GM18517 (cell line): ENCODE results near the gene ARHGAP15.

Experiments used
- ATAC-seq: cut with Tn5 transposase; IDR thresholded peaks from one replicate; pipeline ENCODE4 v1.9.1; 2021; ENCODE audit warnings: mild to moderate bottlenecking, moderate library complexity; ENCODE audit not compliant: unreplicated experiment

Gene ARHGAP15

DNA sequence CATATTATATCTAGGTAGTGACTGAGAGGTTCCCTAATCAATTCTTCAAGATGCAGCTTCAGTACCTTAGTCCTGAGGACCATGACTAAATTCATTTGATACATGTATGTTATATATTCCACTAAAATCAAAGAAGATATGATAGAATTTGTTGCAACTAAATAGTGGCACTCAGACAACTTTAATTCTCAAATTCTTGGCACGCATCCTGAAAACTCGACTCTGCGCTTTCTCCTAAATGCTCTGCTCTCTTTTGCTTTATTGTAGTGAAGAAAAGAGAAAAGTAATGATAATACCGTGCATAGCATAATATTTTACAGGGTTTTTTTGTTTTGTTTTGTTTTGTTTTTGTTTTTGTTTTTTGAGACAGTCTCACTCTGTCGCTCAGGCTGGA lies 475.3 kb downstream of the ARHGAP15 start:
- ATAC-seq: no peak

DNA sequence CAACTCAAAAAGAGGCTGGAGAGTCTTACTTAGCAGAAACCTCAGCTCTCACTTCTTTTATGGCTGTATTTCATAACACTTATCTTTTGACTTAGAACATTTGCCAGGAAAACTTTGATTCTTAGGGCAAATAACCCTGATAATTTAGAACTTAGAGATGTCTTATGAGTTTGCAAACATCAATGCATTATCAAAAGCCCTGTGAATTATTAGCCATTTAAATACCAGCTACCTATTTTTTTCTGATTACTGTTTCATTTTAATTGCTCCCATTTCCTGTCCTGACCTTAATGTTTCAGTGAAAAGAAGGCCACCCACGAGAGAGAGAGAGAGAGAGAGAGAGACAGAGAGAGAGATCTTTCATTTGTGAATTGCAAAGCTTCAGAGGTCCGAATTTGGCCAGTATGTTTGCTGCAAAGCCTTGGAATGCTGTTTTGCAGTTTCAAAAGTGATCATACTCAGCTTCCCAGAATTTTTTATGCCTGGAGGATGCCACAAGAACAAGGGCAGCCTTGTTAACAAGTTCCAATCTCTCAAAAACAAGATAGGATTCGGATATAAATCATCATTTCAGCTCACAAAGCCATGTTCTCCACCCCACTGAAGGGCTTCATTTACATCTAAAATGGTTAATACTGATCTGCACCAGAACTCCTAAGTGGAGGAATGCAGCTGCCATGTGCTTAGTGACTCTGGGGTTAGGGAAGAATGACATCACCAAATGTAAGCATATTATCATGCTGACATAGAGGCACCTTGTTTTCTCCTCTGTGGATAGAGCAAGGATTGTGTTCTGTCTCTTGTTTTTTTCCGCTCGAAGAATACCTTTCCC lies 478.2 kb downstream of the ARHGAP15 start:
- no peak for ATAC-seq

DNA sequence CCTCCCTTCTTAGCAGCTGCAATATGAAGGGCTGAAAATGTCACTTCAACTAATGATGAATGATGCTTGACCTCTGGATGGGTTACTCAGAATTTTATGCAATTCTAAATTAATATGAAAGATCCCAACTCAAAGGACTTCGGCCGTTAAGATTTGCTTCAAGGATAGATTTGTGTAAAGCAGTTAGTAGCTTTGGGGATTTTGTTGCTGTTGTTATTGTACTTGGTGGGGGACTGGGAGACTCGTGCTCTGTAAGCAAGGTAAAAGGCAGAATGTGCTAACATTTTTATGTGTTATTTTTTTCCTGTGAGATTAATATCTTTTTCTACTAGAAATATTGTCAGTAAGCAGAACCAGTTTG lies 478.8 kb downstream of the ARHGAP15 start:
- ATAC-seq: no peak

DNA sequence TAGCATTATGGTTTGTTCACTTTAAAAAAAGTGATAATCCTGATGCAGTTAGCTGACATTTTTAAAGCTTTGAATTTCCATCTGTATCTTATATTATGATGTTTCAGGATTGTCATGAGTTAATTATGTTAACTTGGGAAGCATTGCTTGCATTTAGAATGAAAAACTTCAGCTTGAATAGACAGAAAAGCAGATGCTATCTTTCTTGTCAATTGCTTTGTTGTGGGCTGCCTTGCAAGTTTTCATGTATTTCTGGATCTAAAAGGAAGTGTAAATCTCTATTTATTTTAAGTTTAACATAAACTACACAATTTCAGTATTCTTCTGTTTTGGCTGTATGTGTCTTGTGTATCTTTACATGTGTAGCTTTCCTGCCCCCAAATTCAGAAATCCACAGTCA lies 479.5 kb downstream of the ARHGAP15 start:
- no peak for ATAC-seq

DNA sequence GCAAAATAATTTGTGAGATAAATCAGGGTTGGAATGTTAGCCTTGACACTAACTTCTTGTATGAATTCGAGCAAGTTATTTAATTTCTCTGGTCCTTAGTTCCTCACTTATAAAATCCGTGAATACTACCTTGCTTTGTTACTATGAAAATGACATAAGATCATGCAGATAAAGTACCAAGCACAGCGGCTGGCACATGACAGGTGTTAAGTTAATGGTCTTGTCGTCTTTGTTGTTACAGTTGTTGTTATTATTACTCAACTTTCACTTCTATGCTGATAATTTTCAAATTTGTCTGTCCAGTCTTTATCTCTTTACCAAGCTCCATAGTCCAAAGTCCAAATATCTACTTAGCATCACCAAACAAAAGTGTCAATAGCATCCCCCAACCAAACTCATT lies 482.1 kb downstream of the ARHGAP15 start:
- no peak for ATAC-seq

DNA sequence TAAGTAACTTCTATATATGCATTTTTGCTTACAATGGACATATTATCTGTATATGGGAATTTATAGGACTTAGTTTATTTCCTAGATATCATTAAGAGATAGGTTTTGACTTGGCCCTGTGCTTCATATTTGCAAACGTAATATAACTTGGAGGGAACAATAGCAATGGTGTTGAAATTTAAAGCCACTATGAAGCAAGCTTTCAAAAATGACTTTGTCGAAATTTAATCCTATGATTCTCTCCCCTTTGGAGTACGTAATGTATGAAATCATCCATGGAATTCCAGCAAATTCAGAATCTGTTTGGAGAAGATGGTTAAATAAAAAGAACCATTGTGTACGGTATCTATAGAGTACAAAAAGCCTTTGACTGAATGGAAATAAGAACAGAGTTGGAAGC lies 486.3 kb downstream of the ARHGAP15 start:
- no peak for ATAC-seq

DNA sequence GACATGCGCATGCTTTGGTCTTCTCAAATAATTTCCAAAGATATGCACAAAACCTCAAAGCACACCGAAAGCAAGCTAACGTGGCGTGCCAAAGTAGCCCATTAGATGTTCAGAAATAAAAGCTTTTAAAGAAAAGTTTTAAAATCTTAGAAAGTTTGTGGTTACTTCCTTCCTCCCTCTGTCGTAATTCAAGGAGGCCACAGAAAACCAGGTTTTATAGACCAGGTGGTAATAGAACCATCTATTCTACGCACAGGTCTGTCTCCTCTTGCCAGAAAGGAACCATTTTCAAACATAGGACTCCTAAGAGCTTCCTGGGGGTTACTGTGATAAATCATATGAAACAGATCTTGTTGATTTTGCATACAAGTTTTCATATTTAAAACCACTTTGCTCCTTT lies 487.2 kb downstream of the ARHGAP15 start:
- no peak for ATAC-seq

DNA sequence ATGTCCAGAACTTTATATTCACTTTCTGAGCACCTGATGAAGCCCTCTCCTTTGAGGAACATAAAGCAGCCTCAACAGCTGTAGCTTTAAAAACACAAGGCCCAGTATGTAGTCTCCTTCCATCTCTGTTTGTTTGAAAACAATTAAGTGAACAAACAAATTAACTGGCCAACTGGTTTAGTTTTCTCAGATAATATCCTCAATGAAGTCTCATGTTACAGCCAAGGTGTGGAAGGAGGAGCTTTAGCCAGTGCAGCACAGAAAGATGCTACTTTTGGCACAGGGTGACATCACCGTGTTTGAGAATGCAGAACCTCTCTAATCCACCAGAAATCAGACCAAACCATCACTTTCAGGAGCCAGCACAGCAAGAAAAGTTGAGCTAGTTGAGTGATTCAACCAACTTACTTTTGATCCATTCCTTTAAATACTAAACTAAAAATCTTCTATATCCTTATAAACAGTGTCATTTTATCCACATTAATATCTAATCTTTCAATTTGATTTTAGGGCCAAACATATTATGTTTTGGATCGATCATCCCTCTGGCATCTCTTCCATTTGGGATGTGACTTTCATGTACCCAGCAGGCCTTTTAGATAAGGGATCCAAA lies 488.7 kb downstream of the ARHGAP15 start:
- ATAC-seq: no peak

DNA sequence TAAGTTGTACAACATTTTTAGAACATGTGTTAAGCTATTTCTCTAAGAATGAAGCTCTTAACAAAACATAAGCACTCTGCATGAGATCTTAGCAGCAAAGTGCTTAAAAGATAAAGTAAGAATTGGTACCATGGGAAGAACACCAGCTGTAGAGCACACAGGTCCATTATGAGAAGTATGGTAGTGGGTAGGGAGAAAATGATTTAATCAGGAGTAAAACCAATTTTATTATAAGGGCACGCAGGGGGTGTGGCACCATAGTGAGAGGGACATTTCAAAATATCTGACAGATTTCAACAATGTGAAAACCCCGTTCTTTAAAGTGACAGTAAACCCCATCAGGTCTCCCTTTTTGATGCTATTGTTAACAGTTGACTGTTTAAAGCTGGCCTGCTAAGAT lies 492.9 kb downstream of the ARHGAP15 start:
- ATAC-seq: no peak

DNA sequence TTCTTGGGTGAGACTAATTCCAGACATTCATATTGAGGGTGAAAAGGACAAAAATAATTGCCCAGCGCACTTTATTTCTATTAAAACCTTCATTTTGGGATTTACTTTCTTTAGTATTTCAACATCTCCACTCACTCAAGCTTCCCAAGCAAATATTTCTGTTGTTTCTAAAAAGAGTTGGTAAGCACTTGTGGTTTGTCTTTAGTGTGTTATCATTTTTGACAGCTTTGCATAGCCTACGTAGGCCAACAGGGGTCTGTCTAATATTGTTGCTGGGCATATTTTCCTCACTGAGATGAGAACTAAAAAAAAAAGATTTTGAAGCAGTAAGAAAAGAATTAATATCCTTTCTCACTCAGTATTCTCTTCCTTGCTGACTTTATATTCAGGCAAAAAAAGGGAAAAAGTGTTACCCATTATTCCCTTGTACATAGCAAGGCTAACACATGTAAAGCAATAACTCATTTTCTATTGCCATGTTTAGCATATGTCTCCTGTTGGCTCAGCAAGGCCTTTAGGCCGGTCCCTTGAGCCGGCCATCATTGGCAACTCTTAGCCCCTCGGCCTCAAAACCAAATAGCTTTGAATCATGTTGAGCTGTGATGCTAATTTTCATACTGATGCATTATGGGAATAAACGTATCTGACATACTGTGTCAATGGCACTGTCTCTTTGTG lies 494.2 kb downstream of the ARHGAP15 start:
- ATAC-seq: no peak

DNA sequence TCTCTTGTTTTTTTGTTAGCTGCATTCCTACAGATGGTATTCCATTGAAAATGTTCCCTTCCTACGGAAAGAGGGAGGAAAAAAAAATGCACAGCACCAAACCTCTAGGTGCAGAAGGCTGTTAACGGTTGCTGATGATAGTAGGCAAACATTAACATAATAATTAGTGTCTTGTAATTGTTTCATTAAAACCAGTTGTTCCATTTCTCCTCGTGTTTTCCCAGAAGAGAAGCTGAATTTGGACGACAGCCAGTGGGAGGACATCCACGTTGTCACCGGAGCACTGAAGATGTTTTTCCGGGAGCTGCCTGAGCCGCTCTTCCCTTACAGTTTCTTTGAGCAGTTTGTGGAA lies 494.7 kb downstream of the ARHGAP15 start:
- no peak for ATAC-seq

DNA sequence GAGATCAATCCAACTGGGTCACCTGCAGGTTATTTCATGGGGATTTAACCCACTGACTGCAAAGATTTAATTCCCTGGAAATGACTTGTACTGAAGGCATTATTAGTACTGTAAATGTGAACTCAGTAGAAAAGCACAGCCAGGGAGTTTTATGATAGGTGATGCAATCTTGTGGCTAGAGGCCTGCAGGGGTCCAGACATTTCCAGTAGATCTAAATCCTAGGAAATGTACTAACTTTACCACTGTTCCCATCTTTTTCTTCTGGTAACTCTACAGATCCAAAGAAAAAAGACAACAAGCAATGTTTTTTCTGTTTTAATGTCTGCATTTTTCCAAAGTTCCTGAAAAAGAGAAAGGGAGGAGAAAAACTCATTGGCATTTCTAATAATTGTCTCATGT lies 500.1 kb downstream of the ARHGAP15 start:
- ATAC-seq: no peak

DNA sequence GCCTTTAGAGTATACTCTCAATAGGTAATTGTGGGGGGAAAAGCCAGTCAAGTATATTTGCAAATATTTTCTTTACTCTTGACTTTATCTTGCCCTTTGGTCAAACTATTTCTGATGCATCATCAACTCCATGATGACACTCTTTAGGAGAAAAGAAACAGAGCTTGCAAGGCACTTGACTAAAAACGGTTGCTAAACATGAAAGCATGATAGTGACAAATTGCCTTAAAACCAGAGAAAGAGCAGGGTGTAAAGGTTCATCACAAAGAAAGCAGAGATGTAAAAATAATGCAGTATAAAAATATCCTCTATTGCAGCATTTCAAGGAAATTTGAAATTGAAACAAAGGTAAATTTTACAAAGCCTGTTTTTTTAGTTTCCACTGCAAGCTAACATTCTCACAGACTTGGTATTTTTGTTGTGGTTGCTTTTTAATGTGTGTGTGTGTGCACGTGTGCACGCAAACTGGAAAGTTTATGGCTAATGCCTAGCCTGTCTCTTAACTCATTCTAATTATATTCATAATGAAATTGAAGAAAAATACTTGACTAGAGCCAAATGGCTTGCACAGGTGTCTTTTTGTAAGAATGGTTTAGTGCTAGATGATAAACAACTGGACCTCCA lies 503.6 kb downstream of the ARHGAP15 start:
- no peak for ATAC-seq

DNA sequence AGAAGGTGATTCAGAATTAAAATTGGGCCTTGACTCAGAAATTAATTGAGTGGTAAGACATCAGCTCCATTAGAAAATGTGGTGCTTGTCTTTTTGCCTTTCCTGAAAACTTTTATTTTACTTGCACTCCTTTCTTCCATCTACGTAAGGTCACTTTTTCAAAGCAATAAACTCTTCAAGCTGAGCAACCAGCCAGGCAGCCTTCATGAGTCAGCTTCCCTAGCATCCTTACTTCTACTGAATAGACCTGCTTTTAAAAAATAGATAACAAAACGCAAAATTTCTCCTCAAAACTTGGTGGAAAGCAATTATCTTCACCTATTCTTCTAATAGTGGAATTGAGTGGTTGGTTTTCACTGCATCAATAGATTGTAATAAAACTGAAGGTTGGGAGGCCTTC lies 504.2 kb downstream of the ARHGAP15 start:
- no peak for ATAC-seq

DNA sequence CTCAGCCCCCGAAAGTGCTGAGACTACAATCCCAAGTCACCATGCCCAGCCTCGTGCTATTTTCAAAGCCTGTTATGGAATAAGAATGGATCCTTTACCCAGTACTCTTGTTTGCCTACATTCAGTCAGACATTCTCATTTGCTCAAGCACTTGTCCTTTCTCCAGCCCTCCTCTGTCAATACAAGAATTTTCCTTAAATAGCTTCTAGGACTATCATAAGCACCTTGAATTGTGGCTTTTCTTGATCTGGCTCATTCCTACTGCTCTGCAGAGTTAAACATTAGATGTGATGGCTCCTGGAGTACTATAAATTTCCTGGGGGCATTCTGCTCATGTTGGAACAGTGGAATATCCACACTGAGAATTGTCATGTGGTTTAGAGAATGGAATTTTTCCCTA lies 506.1 kb downstream of the ARHGAP15 start:
- no peak for ATAC-seq

DNA sequence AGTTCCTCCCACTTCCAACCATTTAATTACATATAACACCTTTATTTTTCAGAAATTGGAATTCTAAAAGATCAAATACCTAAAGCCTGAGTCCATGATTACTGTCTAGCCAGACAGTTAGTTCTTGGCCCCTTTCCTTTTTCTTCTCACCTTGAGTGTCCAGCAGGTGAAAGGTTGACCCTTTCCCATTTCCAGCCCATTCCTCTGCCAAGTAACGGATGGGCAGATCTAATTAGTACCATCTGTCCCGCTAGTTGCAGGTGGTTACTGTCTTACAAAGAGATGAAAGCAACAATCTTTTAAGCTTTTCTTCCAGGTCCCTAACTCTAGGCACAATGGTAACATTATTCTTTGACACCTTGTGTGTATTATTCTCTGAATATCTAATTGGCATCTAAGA lies 506.7 kb downstream of the ARHGAP15 start:
- no peak for ATAC-seq

DNA sequence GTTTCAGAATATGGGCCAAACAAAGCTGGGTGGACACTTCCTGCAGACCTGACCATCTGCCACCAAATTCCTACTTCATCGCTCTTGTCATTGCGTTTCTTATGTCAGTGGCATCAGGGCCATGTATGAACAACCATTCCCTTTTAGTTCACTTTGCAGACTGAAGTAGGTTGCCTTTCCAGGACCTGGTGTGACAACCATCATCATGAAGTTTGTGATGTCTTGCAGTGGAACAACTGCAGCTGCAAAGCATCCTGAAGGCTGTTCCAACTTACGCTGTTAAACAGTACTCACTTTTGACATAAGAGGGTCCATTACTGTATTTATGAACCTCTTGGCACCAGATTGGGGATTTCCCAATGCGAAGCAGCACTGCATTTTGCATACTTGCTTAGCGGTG lies 511.6 kb downstream of the ARHGAP15 start:
- no peak for ATAC-seq

DNA sequence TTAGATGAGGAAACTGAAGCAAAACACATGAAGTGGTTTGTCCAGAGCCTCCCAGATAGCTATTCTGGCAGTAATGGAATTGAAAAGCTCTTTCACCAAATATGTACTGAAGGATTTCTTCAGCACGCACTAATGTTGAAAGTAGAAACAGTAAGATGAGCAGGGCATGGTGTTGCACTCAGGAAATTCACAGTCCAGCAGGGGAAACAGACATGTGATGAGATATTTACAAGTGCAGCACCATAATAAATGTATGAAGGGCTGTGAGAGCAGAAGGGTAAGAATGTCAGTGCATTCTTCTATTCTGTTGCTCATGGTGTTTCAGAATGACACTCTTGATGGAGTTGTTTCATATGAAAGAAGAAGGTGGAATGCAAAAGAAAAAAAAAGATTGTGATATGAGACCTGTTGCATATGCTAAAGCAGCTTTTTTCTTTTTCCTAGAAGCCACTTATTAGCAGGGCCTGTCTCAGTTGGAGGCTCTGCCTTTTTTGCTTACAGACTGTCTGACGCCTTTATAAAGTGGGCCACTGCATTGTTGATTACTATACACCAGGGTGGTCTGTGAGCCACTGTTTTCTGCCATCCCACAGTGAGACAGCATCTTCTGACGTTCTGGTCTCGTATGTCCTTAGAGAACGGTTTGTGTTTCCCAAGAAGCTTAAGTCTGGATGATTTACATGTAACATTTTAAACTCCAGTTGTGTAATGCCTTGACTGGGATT lies 516.9 kb downstream of the ARHGAP15 start:
- no peak for ATAC-seq

DNA sequence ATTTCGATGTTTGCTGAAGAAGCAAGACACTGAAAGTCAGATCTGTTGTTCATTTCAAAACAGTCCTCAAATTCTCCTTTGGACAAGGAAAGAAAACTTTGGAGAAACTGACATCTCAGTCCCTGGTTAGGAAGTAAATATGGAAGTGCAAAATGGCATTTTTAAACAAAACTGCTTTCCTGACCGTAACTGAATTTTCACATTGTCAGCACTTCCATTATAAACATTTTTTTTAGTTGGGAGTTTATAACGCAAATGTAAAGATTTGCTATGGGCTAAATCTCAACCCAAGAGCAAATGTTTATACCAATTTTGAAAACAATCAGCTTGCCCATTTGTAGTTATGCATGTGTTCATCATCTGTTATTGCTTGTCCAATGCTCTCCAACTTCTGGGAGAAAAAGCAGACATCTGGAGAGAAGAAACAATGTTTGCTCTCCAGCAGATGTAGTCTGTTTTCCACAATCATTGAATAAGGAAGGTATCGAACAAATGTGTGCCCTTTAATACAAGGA lies 520.1 kb downstream of the ARHGAP15 start:
- no peak for ATAC-seq

DNA sequence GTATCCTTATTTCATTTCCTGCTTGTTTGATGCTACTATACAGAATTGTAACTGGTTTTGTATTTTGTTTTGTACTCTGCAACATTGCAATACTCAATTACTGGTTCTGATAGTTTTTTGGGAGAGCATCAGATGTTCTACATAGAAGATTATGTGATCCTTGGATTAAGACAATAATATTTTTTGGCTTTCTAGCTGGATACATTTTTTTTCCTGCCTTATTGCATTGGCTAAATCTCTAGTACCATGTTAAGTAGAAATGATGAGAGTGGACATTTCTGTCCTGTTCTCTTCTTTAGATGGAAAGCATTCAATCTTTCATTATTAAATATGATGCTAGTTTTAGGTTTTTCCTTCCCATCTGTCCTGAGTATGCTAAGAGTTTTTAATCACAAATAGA lies 523.5 kb downstream of the ARHGAP15 start:
- no peak for ATAC-seq

DNA sequence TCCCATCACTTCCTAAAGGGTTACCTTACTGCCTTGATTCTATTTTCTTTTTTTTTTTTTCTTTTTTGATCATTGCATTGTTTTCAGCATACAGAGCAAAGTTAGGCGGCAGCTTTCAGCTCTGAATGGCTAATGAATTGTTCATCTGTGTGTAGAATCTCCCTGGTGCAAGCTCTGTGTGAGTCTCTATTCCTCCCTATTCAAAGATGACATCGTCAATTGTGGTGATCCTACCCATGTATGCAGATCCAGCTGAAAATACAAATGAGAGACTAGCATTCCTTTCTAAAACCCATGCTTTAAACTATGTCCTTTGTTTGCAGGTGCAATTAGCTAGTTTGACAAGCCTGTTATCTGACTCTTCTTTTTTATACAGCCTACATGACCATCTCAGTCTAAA lies 539.0 kb downstream of the ARHGAP15 start:
- ATAC-seq: no peak
